GM12801 (cell line): ENCODE measurements around the gene TERT.

Source experiments
- CTCF ChIP-seq: IDR thresholded peaks from one replicate; pipeline ENCODE4 v1.5.1; 2011; ENCODE audit warnings: control low read depth; ENCODE audit not compliant: insufficient read length; ENCODE audit errors: extremely low read depth

The TERT gene

GRCh38 chr5:1294835-1295649 lies at the start of gene TERT:
Gene TERT (minus strand): TSS chr5:1295068. CDS start chr5:1294989, 79 bp downstream.
- no peak for TF ChIP-seq CTCF

GRCh38 chr5:1343931-1344901 lies 49.3 kb upstream of the TERT start:
- TF ChIP-seq CTCF = no peak

- TF ChIP-seq CTCF = no peak
Measured at GRCh38 chr5:1343315-1343751, 48.5 kb upstream of the TERT start.

GRCh38 chr5:1342268-1342667 lies 47.4 kb upstream of the TERT start:
- no peak for TF ChIP-seq CTCF

GRCh38 chr5:1341863-1342262 lies 47.0 kb upstream of the TERT start:
- no peak for TF ChIP-seq CTCF

GRCh38 chr5:1338506-1339070 lies 43.7 kb upstream of the TERT start:
- TF ChIP-seq CTCF = no peak

- TF ChIP-seq CTCF = no peak
Measured at GRCh38 chr5:1338196-1338490, 43.3 kb upstream of the TERT start.
